Activated T-helper 9 cell treated with anti-CD3 and anti-CD28 coated beads, Interleukin-2, amount 50 U/mL, for 16 hours (primary cell): Measurements from ENCODE around the gene GATAD2A.

ENCODE experiments used
- DNase-seq: peaks from one replicate; pipeline ENCODE4 v3.0.0-alpha.2; 2020; ENCODE audit warnings: low read depth

GATAD2A gene

DNA sequence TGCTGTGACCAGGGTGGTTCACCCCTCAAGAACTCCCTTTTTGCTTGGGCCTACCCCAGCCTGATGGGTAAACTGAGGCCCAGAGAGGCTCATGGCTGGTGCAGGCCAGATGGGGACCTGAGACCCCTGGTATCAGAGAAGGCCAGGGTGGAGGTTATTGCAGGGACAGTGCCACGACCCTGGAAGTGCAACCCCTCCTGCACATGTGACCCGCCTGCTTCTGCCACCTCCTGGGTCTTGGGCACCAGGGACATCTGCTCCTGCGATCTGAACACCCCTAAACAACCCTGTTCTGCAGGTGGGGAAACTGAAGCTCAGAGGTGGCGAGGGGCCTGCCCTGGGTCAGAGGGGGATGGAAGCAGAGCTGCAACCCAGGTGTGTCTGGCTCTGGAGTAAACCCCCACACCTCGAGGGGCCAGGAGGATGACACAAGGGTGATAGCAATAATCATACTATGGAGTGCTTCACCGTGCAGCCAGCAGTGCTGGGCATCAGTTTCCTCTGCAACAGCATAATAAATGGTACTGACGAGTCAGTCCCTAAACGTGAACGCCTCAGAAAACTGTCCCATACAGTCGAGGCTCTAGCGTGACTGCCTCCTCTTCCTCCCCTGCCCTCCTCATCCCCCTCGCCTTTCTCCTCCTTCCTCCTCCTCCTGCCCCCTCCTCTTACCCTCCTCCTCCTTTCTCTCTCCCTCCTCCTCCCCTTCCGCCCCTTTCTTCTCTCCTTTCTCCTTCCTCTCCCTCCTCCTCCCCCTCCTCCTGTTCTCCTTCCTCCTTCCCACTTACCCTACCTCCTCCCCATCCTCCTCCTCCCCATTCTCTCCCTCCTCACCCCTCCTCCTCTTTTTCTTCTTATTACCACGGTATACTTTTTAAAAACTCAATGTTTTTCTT, 127.6 kb downstream of the GATAD2A start:
- DNase-seq: no peak

DNA sequence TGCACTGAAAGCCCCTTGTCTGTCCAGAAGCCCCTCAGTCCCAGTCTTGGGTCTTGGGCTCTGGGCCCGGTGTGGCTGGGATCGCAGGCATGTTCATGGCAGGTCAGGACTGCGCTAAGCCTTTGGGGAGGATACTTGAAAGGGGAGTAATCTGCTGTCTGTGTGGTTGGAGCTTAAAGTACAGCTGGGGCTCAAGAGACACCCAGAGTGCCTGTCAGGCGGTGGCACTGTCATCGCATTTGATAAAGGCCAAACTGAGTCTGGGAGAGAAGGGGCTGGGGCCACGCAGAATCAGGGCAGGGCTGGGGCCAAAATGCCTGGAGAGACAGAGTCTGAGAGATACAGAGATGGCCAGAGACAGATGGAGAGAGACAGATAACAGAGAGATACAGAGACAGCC, 128.4 kb downstream of the GATAD2A start:
- DNase-seq: no peak

DNA sequence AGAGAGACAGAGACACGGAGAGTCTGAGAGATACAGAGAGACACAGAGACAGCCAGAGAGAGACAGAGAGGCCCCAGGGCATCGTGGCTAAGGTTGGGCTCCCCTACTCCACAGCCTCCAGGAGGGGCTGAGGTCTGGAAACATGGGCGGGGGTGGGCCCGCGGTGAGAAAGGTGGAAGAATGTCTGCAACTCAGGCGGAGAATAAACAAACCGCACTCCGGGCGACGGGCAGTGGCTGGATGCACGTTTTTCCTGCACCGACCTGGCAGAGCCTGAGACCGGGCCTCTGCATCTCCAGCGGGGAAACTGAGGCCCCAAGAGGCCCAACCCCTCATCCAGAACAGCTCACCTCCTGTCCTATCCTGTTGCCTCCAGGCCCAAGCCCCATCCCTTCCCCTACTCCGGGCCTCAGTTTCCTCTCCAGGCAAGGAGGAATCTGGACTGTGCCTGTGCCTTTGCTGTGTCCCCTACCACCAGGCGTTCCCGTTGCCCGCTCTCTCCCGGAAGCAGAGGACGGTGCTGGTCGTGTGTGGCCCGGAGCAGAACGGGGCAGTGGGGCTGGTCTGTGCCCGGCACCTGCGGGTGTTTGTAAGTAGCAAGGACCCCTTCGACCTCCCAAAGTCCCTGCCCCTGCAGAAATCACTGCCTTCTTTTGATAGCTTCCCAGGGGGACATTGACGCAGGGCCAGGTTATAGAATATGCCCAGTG, 129.2 kb downstream of the GATAD2A start:
- no peak for DNase-seq

DNA sequence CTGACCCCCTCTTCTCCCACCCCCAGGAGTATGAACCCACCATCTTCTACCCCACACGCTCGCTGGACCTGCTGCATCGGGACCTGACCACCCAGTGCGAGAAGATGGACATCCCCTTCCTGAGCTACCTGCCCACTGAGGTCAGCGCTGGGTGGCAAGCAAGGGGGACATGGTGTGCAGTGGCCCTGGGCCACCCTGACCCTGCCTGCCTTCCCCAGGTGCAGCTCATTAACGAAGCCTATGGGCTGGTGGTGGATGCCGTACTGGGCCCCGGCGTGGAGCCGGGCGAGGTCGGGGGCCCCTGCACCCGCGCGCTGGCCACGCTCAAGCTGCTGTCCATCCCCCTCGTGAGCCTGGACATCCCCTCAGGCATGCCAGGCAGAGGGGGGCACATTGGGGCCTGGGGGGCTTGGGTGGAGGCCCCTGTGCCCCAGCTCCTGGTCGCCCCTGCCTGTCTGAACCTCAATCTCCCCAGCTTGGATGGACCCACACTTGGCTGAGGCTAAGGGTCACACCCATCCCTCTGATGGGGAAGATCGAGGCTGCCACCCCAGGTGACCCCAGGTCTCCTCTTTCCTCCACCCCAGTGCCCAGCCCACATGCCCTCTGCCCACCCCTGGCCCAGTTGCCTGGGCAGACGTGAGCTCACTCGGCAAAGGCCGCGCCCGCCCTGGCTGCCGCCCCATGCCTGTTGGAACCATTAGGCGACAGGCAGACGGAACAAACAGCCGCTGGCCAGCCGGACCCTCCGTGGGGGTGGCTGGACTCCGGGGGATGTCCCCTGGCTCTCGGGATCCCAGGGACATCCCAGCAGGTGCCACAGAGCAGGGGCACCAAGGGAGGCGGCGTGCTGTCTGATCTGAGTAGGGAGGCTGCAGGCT, 130.1 kb downstream of the GATAD2A start:
- DNase-seq: no peak

DNA sequence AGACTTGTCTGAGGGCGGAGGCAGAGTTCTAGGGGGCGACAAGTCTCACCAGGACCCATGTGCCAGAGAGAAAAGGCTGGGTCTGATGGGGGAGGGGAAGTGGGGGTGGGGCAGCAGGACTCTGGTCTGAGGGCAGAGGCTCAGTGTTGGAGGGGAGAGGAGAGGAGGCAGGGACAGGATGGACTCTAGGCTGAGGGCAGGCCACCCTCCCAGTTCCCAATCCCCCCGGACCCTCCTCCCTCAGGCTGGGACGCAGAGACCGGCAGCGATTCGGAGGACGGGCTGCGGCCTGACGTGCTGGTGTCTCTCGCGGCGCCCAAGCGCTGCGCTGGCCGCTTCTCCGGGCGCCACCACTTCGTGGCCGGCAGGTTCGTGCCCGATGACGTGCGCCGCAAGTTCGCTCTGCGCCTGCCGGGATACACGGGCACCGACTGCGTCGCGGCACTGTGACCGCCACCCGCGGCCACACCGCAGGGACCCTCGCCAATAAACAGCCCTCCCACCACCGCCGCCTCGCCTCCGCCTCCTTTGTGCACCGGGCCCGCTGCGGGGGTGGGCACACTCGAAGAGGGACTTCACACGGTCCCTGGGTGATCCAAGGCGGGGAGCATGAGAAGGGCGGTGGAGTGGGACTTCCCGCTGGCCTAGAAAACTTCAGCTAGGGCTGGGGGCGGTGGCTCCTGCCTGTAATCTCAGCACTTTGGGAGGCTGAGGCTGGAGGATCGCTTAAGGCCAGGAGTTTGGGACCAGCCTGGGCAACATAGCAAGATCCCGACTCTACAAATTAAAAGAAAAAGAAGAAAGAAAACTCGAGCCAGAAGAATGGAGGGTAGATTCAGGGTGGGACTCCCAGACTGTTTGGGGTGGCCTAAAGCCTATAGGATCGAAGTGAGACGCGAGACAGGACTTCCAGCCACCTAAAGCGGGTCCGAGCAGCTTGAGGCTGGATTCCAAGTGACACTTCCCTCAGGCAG, 131.9 kb downstream of the GATAD2A start:
- no peak for DNase-seq

DNA sequence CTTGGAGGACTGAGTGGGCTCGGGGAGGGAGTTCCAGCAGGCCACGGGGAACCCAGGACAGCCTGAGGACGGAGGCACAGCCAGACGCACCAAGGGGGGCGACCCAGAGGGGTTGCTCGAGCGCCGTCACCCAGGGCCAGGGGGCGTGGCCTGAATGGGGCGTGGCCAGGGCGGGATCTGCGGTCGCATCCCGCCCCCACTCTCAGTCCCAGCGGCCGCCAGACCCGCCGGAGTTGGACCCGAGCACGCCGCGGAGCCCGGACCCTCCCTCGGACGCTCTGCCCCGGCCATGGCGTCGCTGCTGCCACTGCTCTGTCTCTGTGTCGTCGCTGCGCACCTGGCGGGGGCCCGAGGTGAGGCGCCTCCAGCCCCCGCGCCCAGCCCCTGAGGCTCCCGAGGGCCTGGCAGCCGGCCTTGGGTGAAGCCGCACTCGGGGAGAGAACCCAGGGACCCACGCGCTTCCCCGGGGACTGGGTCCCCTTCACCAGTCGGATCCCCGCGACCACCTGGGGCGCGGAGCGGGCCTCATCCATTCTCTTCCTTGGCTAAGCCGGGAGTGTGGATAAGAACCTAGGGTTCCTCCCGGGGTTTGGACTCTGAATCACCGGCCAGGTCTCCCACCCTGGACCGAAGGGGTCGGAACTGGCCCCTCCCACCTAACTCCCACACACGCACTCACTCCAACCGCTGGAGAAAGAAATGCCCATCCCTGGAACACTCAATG, 132.7 kb downstream of the GATAD2A start, which contains the start of gene CILP2:
Gene CILP2 (plus strand): TSS at position 205 of the 724 bp plus-strand sequence. CDS start 85 bp downstream, at position 290.
- DNase-seq: peak; percentile 23

DNA sequence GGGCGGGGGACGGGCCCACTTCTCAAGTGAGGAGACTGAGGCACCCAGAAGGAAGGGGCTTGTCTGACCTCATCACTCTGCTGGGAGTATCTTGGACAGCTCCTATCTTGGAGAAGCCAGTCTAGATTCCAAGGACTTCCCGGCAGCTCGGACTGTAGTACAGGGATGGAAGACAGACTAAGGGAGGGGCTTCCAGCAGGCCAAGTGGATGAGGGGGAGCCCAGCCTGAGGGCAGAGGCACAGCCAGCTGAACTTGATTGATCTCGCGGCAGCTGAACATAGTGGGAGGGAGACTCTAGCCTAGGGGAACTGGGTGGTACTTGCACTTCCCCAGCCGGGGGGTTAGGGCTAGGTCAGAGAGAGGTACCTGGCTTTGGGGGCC, 133.3 kb downstream of the GATAD2A start:
- no peak for DNase-seq

DNA sequence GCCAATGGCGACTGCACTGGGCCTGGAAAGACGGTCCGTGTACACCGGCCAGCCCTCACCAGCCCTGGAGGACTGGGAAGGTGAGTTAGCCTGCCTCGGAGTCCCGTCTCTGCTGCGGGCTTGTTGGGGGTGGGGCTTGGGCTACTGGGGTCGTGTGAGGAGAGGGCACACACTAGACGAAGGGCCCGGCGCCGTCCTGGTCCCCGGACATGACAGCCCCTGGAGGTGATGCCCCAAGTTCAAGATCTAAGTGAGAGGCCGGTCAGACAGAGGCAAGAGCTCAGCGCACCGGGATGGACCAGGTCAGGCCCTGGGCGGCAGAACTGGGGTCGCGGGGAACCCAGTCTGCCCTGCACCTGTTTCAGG, 134.2 kb downstream of the GATAD2A start:
- no peak for DNase-seq

DNA sequence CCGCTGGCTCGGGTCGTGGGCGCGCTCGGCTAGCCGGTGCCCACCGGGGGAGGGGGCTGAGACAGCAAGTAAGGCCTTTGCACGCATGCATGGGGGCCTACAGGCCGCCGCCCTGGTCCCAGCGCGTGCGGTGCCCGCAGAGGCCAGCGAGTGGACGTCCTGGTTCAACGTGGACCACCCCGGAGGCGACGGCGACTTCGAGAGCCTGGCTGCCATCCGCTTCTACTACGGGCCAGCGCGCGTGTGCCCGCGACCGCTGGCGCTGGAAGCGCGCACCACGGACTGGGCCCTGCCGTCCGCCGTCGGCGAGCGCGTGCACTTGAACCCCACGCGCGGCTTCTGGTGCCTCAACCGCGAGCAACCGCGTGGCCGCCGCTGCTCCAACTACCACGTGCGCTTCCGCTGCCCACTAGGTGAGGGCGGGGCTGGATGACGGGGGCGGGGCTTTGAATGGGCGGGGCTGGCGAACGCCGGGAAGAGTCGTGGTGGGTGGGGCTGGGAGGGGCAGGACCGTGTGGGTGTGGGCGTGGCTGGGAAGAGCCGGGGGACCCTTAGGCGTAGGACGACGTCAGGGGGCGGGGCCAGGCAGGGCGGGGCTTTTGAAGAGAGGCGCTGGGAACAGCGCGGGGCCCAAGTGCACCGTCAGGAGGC, 134.7 kb downstream of the GATAD2A start:
- peak; percentile 53 for DNase-seq

DNA sequence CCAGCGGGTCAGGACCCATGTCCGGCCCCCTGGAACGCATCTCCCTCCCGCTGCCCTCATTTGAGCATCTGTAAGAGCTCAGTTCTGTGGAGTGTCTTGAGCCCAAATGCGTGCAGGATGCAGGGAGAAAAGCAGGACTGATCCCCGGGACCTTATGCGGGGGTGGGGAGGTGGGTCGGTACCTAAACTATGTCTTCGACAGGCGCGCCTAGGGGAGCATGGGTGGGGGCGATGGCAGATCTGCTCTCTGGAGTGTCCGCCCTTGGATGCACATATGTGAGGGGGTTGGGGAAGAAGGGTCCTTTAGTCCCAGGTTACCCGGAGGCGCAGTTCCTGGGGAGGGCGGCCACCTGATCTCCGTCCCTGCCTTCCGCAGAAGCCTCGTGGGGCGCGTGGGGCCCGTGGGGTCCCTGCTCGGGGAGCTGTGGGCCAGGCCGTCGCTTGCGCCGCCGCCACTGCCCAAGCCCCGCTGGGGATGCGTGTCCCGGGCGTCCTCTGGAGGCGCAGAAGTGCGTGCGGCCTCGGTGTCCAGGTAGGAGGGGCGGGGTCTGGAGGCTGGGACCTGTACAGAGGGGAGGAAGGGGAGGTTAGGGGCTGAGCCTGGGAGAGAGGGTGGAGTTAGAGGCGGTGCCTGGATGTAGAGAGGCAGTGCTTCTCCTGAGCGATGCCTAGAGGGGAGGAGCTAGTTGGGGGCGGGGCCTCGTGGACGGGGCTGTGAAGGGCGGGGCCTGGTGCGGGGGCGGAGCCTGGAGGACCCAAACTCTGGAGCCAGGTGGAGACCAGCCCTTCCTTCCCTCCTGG, 135.4 kb downstream of the GATAD2A start:
- peak; percentile 64 for DNase-seq

DNA sequence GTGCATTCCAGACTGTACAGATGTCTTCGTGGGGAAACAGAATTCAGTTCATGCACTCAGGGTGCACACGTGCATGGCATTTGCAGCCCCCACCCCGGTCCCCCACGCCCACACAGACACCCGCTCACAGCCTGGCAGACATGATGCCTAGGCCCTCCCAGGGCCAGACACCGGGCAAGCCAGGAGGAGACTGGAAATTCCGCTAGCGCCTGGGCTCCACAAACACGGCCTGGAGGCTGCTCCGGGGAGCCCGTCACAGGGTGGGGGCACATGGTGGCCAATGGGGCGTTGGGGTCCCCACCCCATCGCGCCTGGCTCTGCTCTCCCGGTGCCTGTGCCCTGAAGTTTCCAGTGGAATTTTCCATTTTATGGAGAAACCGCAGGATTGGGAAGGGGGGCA, 136.1 kb downstream of the GATAD2A start:
- DNase-seq: no peak

DNA sequence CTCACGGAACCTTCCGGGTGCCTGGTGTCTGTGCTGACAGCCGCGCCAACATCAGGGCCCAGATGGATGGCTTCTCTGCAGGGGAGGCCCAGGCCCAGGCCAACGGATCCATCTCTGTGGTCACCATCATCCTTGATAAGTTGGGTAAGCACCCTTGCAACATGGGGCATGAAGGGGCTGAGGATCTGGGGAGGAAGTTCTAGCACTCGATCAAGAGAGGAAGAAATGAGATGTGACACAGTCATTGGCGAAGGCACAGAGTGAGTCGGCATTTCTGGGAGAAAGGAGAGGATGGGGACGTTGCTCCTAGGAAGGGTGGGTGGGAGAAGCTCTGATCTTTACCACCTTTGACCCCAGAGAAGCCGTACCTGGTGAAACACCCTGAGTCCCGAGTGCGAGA, 137.0 kb downstream of the GATAD2A start:
- DNase-seq: no peak

DNA sequence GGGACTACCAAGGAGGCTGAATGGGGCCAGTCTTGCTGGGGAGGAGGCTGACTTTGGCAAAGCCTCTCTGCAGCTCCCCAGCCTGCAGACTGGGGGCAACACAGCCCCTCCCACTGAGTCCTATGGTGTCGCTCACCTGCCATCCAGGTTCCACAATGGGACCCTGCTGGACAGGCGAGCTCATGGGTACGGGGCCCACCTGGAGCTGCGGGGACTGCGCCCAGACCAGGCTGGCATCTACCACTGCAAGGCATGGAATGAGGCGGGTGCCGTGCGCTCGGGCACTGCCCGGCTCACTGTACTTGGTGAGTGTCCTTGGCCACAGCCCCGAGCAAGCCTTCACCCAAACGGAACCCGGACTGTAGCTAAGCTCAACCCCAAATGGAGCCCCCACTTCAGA, 137.6 kb downstream of the GATAD2A start:
- DNase-seq: no peak

DNA sequence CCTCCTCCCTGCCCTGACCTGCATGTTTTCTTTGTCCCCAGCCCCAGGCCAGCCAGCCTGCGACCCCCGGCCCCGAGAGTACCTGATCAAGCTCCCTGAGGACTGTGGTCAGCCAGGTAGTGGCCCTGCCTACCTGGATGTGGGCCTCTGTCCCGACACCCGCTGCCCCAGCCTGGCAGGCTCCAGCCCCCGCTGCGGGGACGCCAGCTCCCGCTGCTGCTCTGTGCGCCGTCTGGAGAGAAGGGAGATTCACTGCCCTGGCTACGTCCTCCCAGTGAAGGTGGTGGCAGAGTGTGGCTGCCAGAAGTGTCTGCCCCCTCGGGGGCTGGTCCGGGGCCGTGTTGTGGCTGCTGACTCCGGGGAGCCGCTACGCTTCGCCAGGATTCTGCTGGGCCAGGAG, 138.2 kb downstream of the GATAD2A start:
- no peak for DNase-seq

DNA sequence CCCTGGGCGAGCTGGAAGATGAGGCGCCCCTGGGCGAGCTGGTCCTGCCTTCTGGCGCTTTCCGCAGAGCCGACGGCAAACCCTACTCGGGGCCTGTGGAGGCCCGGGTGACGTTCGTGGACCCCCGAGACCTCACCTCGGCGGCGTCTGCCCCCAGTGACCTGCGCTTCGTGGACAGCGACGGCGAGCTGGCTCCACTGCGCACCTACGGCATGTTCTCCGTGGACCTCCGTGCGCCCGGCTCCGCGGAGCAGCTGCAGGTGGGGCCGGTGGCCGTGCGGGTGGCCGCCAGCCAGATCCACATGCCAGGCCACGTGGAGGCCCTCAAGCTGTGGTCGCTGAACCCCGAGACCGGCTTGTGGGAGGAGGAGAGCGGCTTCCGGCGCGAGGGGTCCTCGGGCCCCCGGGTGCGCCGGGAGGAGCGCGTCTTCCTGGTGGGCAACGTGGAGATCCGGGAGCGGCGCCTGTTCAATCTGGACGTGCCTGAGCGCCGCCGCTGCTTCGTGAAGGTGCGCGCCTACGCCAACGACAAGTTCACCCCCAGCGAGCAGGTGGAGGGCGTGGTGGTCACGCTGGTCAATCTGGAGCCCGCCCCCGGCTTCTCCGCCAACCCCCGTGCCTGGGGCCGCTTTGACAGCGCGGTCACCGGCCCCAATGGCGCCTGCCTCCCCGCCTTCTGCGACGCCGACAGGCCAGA, 138.9 kb downstream of the GATAD2A start:
- no peak for DNase-seq

DNA sequence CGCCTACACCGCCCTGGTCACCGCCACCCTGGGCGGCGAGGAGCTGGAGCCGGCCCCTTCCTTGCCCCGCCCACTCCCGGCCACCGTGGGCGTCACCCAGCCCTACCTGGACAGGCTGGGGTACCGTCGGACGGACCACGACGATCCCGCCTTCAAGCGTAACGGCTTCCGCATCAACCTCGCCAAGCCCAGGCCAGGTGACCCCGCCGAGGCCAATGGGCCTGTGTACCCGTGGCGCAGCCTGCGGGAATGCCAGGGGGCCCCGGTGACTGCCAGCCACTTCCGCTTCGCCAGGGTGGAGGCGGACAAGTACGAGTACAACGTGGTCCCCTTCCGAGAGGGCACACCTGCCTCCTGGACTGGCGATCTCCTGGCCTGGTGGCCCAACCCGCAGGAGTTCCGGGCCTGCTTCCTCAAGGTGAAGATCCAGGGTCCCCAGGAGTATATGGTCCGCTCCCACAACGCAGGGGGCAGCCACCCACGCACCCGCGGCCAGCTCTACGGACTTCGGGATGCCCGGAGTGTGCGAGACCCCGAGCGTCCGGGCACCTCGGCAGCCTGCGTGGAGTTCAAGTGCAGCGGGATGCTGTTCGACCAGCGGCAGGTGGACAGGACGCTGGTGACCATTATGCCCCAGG, 139.6 kb downstream of the GATAD2A start:
- no peak for DNase-seq

DNA sequence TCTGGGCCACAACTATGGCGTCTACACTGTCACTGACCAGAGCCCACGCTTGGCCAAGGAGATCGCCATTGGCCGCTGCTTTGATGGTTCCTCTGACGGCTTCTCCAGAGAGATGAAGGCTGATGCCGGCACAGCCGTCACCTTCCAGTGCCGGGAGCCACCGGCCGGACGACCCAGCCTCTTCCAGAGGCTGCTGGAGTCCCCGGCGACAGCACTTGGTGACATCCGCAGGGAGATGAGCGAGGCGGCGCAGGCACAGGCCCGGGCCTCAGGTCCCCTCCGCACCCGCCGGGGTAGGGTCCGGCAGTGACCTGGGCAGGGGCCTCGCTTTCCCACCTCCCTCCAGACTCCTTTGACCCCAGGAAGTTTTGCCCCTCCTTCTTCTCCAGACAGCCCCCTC, 140.2 kb downstream of the GATAD2A start:
- DNase-seq: no peak

DNA sequence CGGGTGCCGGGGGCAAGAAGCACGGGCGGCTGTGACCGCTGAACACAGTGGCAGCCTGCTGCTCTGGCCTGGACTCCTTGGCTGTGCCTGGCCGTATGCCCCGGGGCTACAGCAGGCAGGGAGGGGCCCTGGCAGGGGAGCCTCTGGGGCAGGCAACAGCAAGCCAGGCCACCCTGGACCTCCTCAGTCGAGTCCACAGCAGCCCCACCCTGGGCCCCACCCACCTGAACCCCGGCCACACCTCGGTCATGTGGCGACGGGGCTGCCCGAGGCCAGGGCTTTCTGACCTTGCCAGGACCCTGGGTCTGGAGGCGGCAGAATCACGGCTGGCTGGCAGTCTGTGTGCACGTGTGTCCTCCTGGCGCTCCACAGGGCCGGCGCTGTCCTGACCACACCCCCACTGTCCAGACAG, 141.3 kb downstream of the GATAD2A start:
- DNase-seq: no peak
